ENCODE measurements around the gene TMC6.

Gene TMC6

GRCh38 chr17:78111727-78112517 lies 16.6 kb downstream of the TMC6 start:
- in situ Hi-C loops (cut with HindIII; ENCODE audit: low sequenced_read_pairs), result loop anchor here (5.0 kb wide), 2 partner anchors 40 to 75 kb away; no protein-coding TSS in a partner anchor

GRCh38 chr17:78111016-78111726 lies 17.4 kb downstream of the TMC6 start:
- in situ Hi-C loops (cut with HindIII; ENCODE audit: low sequenced_read_pairs), result loop anchor here (5.0 kb wide), 2 partner anchors 41 to 74 kb away; no protein-coding TSS in a partner anchor

DNA sequence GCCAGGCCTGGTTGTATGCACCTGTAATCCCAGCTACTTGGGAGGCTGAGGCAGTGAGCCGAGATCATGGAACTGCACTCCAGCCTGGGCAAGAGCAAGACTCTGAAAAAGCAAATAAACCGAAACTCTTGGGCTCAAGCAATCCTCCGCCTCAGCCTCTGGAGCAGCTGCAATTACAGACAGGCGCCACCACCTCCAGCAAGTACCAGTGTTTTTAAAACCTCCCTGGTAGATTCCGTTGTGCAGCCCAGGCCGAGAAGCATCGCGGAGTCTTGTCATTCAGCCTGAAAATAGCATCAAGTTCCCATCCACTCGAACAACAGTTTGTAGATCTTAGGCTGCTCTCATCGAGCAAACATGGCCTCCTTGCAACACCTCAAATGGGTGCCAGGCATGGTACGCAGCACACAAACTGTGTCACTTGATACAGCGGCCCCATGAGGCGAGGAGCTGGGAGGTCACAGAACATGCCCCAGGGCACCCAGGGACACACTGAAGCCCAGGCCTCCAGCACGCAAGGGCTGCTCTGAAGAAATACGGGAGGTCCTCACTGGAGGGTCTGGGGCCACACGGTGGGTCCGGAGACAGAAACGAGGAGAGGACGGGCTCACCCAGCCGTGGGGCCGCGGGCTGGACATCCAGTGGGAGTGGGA lies 18.1 kb downstream of the TMC6 start:
- in situ Hi-C loops (cut with HindIII; ENCODE audit: low sequenced_read_pairs), result loop anchor here (5.0 kb wide), 2 partner anchors 42 to 73 kb away; no protein-coding TSS in a partner anchor

- in situ Hi-C loops (cut with HindIII; ENCODE audit: low sequenced_read_pairs), result no loop called here
Observed at GRCh38 chr17:78109489-78109761, 19.1 kb downstream of the TMC6 start.

- in situ Hi-C loops (cut with HindIII; ENCODE audit: low sequenced_read_pairs), result no loop called here
Observed at GRCh38 chr17:78108726-78109488, 19.6 kb downstream of the TMC6 start.

- in situ Hi-C loops (cut with HindIII; ENCODE audit: low sequenced_read_pairs), result no loop called here
Observed at GRCh38 chr17:78107976-78108725, 20.4 kb downstream of the TMC6 start.

DNA sequence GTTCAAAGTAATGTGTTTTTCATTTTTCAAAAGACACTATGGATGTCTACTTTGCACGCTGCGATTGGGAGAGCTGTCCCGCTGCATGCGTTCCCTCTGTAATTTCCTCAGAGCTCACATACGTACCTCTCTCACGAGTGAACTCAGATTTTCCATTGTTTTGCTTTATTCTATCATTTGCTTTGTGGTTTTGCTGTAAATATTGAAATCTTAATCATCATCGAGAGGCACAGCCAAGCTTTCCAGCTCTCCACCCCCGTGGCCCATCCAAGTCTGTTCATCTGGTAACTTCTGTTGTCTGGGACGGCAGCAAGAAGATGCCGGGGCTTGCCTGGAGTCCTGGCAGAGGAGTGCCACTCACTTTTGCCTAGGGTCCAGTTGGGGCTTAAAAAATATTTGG lies 21.1 kb downstream of the TMC6 start:
- in situ Hi-C loops (cut with HindIII; ENCODE audit: low sequenced_read_pairs), result no loop called here

GRCh38 chr17:78106211-78106610 lies 22.3 kb downstream of the TMC6 start:
- in situ Hi-C loops (cut with HindIII; ENCODE audit: low sequenced_read_pairs), result no loop called here

- in situ Hi-C loops (cut with HindIII; ENCODE audit: low sequenced_read_pairs), result no loop called here
Observed at GRCh38 chr17:78105551-78105950, 23.0 kb downstream of the TMC6 start.

GRCh38 chr17:78105101-78105500 lies 23.5 kb downstream of the TMC6 start:
- in situ Hi-C loops (cut with HindIII; ENCODE audit: low sequenced_read_pairs), result no loop called here

DNA sequence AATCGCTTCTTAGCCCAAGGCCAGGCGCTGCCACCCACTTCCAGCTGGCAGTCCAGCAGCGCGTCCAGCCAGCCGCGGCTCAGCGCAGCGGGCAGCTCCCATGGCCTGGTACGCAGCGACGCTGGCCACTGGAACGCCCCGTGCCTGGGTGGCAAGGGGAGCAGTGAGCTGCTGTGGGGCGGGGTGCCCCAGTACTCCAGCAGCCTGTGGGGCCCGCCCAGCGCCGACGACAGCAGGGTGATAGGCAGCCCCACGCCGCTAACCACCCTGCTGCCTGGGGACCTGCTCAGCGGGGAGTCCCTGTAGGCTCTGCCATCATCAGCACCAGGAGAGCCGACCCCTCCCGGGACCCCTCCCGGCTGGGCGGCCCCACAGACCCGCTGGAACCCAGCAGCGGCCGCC lies 24.0 kb downstream of the TMC6 start:
- in situ Hi-C loops (cut with HindIII; ENCODE audit: low sequenced_read_pairs), result no loop called here

DNA sequence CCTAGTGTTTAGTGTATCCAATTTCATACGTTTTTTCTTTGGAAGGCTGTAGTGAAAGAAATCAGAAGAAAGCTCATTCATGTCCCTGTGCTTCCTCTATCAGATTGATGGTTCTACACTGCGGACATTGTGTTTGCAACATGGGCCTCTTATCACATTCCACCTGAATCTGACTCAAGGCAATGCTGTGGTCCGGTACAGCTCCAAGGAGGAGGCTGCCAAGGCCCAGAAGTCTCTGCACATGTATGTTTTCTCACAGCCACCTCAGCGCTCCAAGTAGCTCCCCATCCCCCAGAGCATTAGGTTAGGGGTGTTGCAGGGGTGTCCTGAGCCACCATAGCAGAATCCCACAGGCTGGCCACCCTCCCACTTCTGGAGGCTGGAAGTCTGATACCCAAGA lies 25.2 kb downstream of the TMC6 start:
- in situ Hi-C loops (cut with HindIII; ENCODE audit: low sequenced_read_pairs), result no loop called here

DNA sequence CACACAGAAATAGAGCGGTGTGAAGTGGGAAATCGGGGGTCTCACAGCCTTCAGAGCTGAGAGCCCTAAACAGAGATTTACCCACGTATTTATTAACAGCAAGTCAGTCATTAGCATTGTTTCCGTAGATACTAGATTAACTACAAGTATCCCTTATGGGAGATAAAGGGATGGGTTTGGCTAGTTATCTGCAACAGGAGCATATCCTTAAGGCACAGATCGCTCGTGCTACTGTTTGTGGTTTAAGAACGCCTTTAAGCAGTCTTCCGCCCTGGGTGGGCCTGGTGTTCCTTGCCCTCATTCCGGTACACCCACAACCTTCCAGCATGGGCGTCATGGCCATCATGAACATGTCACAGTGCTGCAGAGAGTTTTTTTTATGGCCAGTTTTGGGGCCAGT lies 27.0 kb downstream of the TMC6 start:
- in situ Hi-C loops (cut with HindIII; ENCODE audit: low sequenced_read_pairs), result no loop called here

- in situ Hi-C loops (cut with HindIII; ENCODE audit: low sequenced_read_pairs), result no loop called here
Observed at GRCh38 chr17:78101112-78101511, 27.4 kb downstream of the TMC6 start.

- in situ Hi-C loops (cut with HindIII; ENCODE audit: low sequenced_read_pairs), result no loop called here
Observed at GRCh38 chr17:78096093-78096492, 32.5 kb downstream of the TMC6 start.

GRCh38 chr17:78095035-78095434 lies 33.5 kb downstream of the TMC6 start:
- in situ Hi-C loops (cut with HindIII; ENCODE audit: low sequenced_read_pairs), result no loop called here

- in situ Hi-C loops (cut with HindIII; ENCODE audit: low sequenced_read_pairs), result no loop called here
Observed at GRCh38 chr17:78092794-78093324, 35.7 kb downstream of the TMC6 start.

GRCh38 chr17:78089576-78090281 lies 38.8 kb downstream of the TMC6 start:
- in situ Hi-C loops (cut with HindIII; ENCODE audit: low sequenced_read_pairs), result loop anchor here (5.0 kb wide), 1 partner anchor 53 kb away; no protein-coding TSS in a partner anchor

DNA sequence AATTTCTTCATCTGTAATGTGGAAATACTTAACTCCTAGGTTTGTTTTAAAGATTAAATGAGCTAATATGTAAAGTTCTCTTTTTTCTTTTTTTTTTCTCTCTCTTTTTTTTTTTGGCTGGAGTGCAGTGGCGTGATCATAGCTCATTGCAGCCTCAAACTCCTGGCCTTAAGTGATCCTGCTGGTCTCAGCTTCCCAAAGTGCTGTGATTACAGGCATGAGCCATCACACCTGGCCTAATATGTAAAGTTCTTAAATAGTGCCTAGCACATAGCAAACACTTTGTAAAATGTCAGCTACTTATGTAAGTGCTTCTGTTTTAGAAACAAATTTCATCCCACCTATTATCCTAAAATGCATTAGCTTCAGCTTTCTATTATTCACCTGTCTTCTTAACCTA lies 40.0 kb downstream of the TMC6 start:
- in situ Hi-C loops (cut with HindIII; ENCODE audit: low sequenced_read_pairs), result loop anchor here (5.0 kb wide), 1 partner anchor 54 kb away; no protein-coding TSS in a partner anchor
